ENCODE measurements around the gene TEKTIP1.

DNA sequence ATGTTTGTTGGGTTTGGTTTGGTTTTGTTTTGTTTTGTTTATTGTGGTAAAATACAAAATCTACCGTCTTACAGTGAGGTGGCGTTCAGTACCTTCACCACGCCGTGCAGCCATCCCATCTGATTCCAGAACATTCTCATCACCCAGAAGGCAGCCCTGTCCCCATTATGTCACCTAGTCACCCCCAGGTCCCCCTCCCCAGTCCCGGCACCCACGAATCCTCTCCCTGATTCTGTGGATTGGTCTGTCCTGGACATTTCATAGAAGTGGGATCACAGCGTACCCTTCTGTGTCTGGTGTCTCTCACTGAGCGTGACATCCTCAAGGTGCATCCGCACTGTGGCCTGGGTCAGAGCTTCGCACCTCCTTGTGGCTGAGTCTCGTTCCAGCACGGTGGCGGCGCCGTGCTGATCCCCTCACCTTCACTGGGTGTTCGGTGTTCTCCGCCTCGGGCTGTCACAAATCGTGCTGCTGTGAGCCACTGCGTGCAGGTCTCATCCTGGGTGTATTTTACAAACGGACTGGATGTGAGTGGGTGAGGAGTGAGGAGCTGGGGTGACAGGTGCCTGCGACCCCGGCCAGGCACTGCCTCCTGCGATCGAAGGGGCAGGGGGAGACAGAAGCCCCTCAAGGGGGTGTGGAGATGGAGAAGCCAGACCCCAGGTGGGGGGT lies 580 bp upstream of the TEKTIP1 start:
- TF ChIP-seq, protein P1, sequence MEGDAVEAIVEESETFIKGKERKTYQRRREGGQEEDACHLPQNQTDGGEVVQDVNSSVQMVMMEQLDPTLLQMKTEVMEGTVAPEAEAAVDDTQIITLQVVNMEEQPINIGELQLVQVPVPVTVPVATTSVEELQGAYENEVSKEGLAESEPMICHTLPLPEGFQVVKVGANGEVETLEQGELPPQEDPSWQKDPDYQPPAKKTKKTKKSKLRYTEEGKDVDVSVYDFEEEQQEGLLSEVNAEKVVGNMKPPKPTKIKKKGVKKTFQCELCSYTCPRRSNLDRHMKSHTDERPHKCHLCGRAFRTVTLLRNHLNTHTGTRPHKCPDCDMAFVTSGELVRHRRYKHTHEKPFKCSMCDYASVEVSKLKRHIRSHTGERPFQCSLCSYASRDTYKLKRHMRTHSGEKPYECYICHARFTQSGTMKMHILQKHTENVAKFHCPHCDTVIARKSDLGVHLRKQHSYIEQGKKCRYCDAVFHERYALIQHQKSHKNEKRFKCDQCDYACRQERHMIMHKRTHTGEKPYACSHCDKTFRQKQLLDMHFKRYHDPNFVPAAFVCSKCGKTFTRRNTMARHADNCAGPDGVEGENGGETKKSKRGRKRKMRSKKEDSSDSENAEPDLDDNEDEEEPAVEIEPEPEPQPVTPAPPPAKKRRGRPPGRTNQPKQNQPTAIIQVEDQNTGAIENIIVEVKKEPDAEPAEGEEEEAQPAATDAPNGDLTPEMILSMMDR (IDR thresholded peaks at IDR 0.05): no peak
- no peak for TF ChIP-seq POLR2A (IDR thresholded peaks at IDR 0.05)

Measured in upper lobe of left lung (tissue), 4 donors.